Measurements from ENCODE around the gene THAP5. TPM values are rescaled to one million over a fixed set of nuclear protein-coding genes. Genes with fewer than 3 reads are reported as not detected.

Gene THAP5
- polyA plus RNA-seq, 3 donors = 3.0 to 10.7 (median 9.9) TPM

DNA sequence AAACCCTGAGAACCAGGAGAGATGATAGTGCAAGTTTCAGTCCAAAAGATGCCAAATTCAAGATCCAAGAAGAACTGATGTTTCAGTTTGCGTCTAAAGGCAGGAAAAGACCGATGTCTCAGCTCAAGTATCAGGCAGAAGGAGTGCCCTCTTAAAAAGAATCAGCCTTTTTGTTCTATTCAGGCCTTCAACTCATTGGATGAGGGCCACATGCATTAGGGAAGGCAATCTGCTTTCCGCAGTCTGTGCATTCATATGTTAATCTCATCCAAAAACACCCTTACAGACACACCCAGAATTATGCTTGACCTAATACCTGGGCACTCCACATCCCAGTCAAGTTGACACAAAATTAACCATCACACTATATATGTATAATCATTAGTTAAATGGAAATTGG is 45.4 kb upstream of the THAP5 start:
- no peaks in the 10 kb centered on the region for H3K36me3 Mint-ChIP-seq
- intact Hi-C loops (cut with micrococcal nuclease) = no loop called here
- H2AFZ ChIP-seq (ENCODE audit: insufficient read depth, low read depth, low read length, poor library complexity, severe bottlenecking) = no peak overlapping the region
- no peaks in the 10 kb centered on the region for H3K36me3 ChIP-seq (replicated peaks in 1 of 2; ENCODE audit: control insufficient read depth in 1 of 2, insufficient read depth in 2 of 2, low read length in 2 of 2)
- H3K79me2 ChIP-seq (ENCODE audit: insufficient read depth, low read length) = no peaks in the 10 kb centered on the region
- WGBS (ENCODE audit: insufficient coverage) = 100% methylated on average over 3 of the region's 3 CpGs
- peaks cover 0 to 2% (median 2%) of the 10 kb centered on the region in 3 donors for H3K27me3 Mint-ChIP-seq (ENCODE audit: low read depth in 3 of 3)
- H3K9ac ChIP-seq (ENCODE audit: insufficient read depth, low read length, poor library complexity, severe bottlenecking) = no peak overlapping the region
- H3K27ac ChIP-seq (ENCODE audit: low read depth in 1 of 2, low read length in 2 of 2) = no peak overlapping the region
- no peaks in the 10 kb centered on the region for H3K4me1 ChIP-seq (ENCODE audit: control insufficient read depth in 1 of 2, insufficient read depth in 2 of 2, low read length in 2 of 2)
- no peaks in the 10 kb centered on the region for H3K27me3 ChIP-seq (ENCODE audit: control insufficient read depth in 2 of 2, insufficient read depth in 2 of 2, low read length in 2 of 2)
- no peaks in the 10 kb centered on the region for H4K20me1 ChIP-seq (ENCODE audit: insufficient read depth, low read length)
- H3K4me1 Mint-ChIP-seq = no peaks in the 10 kb centered on the region
- H3K9me3 Mint-ChIP-seq = no peaks in the 10 kb centered on the region
- H3K9me3 ChIP-seq (replicated peaks in 1 of 2; ENCODE audit: control insufficient read depth in 1 of 2, insufficient read depth in 1 of 2, low read length in 2 of 2) = no peaks in the 10 kb centered on the region
- H3K27ac Mint-ChIP-seq = no peak overlapping the region
- no peak for DNase-seq
- TF ChIP-seq, protein P1, sequence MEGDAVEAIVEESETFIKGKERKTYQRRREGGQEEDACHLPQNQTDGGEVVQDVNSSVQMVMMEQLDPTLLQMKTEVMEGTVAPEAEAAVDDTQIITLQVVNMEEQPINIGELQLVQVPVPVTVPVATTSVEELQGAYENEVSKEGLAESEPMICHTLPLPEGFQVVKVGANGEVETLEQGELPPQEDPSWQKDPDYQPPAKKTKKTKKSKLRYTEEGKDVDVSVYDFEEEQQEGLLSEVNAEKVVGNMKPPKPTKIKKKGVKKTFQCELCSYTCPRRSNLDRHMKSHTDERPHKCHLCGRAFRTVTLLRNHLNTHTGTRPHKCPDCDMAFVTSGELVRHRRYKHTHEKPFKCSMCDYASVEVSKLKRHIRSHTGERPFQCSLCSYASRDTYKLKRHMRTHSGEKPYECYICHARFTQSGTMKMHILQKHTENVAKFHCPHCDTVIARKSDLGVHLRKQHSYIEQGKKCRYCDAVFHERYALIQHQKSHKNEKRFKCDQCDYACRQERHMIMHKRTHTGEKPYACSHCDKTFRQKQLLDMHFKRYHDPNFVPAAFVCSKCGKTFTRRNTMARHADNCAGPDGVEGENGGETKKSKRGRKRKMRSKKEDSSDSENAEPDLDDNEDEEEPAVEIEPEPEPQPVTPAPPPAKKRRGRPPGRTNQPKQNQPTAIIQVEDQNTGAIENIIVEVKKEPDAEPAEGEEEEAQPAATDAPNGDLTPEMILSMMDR (IDR thresholded peaks at IDR 0.05) = no peak
- H3K4me2 ChIP-seq (replicated peaks; ENCODE audit: extremely low read depth, low read length, poor library complexity, severe bottlenecking) = no peak overlapping the region
- no peak overlapping the region for H3K4me3 Mint-ChIP-seq
- H3K4me3 ChIP-seq (replicated peaks in 1 of 3; ENCODE audit: low read depth in 2 of 3, low read length in 3 of 3) = no peak overlapping the region

DNA sequence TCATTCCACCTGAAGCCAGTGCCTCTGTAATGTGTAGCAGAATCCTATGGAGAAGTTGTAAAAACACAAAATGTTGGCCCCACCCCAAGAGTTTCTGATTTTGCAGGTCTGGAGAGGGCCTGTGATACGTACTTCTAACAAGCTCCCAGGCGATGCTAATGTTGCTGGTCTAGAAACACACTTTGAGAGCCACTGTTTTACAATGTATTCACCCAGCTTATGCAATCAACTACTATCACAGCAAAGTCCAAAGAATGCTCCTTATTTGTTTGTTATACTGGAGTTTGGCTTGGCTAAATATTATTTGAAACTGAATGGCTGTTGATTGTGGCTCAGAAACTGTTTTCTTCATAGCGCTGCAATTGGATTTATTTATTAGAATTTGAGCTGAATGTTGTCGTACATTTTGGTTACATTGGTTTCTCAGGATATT is 44.5 kb upstream of the THAP5 start:
- Histone ChIP-seq H3K4me2 (replicated peaks; ENCODE audit: extremely low read depth, low read length, poor library complexity, severe bottlenecking) (no peak overlapping the region), H2AFZ (ENCODE audit: insufficient read depth, low read depth, low read length, poor library complexity, severe bottlenecking) (no peak overlapping the region), H3K4me3 (replicated peaks in 1 of 3; ENCODE audit: low read depth in 2 of 3, low read length in 3 of 3) (no peak overlapping the region), H3K9ac (ENCODE audit: insufficient read depth, low read length, poor library complexity, severe bottlenecking) (no peak overlapping the region), H3K27me3 (ENCODE audit: control insufficient read depth in 2 of 2, insufficient read depth in 2 of 2, low read length in 2 of 2) (no peaks in the 10 kb centered on the region), H3K9me3 (replicated peaks in 1 of 2; ENCODE audit: control insufficient read depth in 1 of 2, insufficient read depth in 1 of 2, low read length in 2 of 2) (no peaks in the 10 kb centered on the region), H3K79me2 (ENCODE audit: insufficient read depth, low read length) (no peaks in the 10 kb centered on the region), H4K20me1 (ENCODE audit: insufficient read depth, low read length) (no peaks in the 10 kb centered on the region), H3K4me1 (ENCODE audit: control insufficient read depth in 1 of 2, insufficient read depth in 2 of 2, low read length in 2 of 2) (no peaks in the 10 kb centered on the region), H3K36me3 (replicated peaks in 1 of 2; ENCODE audit: control insufficient read depth in 1 of 2, insufficient read depth in 2 of 2, low read length in 2 of 2) (no peaks in the 10 kb centered on the region), H3K27ac (ENCODE audit: low read depth in 1 of 2, low read length in 2 of 2) (no peak overlapping the region)
- H3K27ac Mint-ChIP-seq = no peak overlapping the region
- H3K4me1 Mint-ChIP-seq = no peaks in the 10 kb centered on the region
- intact Hi-C loops (cut with micrococcal nuclease) = no loop called here
- no peaks in the 10 kb centered on the region for H3K36me3 Mint-ChIP-seq
- no peak for DNase-seq
- H3K9me3 Mint-ChIP-seq = no peaks in the 10 kb centered on the region
- WGBS (ENCODE audit: insufficient coverage) = 93% methylated on average over 3 of the region's 4 CpGs
- H3K27me3 Mint-ChIP-seq (ENCODE audit: low read depth in 3 of 3) = peaks cover 0 to 2% (median 2%) of the 10 kb centered on the region in 3 donors
- TF ChIP-seq, protein P1 (IDR thresholded peaks at IDR 0.05) = no peak
- H3K4me3 Mint-ChIP-seq = no peak overlapping the region

All from CD14-positive monocyte (primary cell).